Measurements from ENCODE around the gene MT1E. TPM values are rescaled to one million over a fixed set of nuclear protein-coding genes. Genes with fewer than 3 reads are reported as not detected.

MT1E gene
- total and polyA plus RNA-seq, 2 of the 8 experiments (the other 6 are each of a cell fraction or from before 2014, with no cell fraction given) = 7.9 to 117 TPM

Other genes with a start within 250 kb of the MT1E start
- 20.4 and 21.7 TPM in 2 replicates for gene AMFR, start 200.2 kb upstream of the MT1E start, total RNA-seq (2021; fragmentation: NEBNext Ultra II Directional; extraction: Animal tissue kit (Norgen Biotek cat#: 25700))
- gene AMFR, start 200.2 kb upstream of the MT1E start, polyA plus RNA-seq (2011; rRNA removed) = 18.6 and 30.0 TPM in 2 replicates
- 263 and 277 TPM in 2 replicates for gene NUDT21, start 174.4 kb upstream of the MT1E start, total RNA-seq (2021; fragmentation: NEBNext Ultra II Directional; extraction: Animal tissue kit (Norgen Biotek cat#: 25700))
- 78.1 and 95.2 TPM in 2 replicates for gene NUDT21, start 174.4 kb upstream of the MT1E start, polyA plus RNA-seq (2011; rRNA removed)
- 61.4 and 62.4 TPM in 2 replicates for gene OGFOD1, start 174.2 kb upstream of the MT1E start, total RNA-seq (2021; fragmentation: NEBNext Ultra II Directional; extraction: Animal tissue kit (Norgen Biotek cat#: 25700))
- gene OGFOD1, start 174.2 kb upstream of the MT1E start, polyA plus RNA-seq (2011; rRNA removed) = 21.1 and 24.6 TPM in 2 replicates
- gene BBS2, start 105.8 kb upstream of the MT1E start, total RNA-seq (2021; fragmentation: NEBNext Ultra II Directional; extraction: Animal tissue kit (Norgen Biotek cat#: 25700)) = 11.6 and 12.3 TPM in 2 replicates
- gene BBS2, start 105.8 kb upstream of the MT1E start, polyA plus RNA-seq (2011; rRNA removed) = 12.0 and 15.1 TPM in 2 replicates
- gene MT4, start 60.7 kb upstream of the MT1E start, total RNA-seq (2021; fragmentation: NEBNext Ultra II Directional; extraction: Animal tissue kit (Norgen Biotek cat#: 25700)) = not detected in 2 replicates
- not detected in 2 replicates for gene MT4, start 60.7 kb upstream of the MT1E start, polyA plus RNA-seq (2011; rRNA removed)
- not detected in 2 replicates for gene MT3, start 36.3 kb upstream of the MT1E start, total RNA-seq (2021; fragmentation: NEBNext Ultra II Directional; extraction: Animal tissue kit (Norgen Biotek cat#: 25700))
- gene MT3, start 36.3 kb upstream of the MT1E start, polyA plus RNA-seq (2011; rRNA removed) = 0.17 TPM in 1 of 2 replicates, not detected in the other
- gene MT2A, start 17.2 kb upstream of the MT1E start, total RNA-seq (2021; fragmentation: NEBNext Ultra II Directional; extraction: Animal tissue kit (Norgen Biotek cat#: 25700)) = 9.2 and 9.5 TPM in 2 replicates
- 23.2 and 30.1 TPM in 2 replicates for gene MT2A, start 17.2 kb upstream of the MT1E start, polyA plus RNA-seq (2011; rRNA removed)
- gene MT1M, start 6.9 kb downstream of the MT1E start, total RNA-seq (2021; fragmentation: NEBNext Ultra II Directional; extraction: Animal tissue kit (Norgen Biotek cat#: 25700)) = not detected in 2 replicates
- 1.7 and 2.1 TPM in 2 replicates for gene MT1M, start 6.9 kb downstream of the MT1E start, polyA plus RNA-seq (2011; rRNA removed)
- gene MT1A, start 12.9 kb downstream of the MT1E start, total RNA-seq (2021; fragmentation: NEBNext Ultra II Directional; extraction: Animal tissue kit (Norgen Biotek cat#: 25700)) = not detected in 2 replicates
- not detected in 2 replicates for gene MT1A, start 12.9 kb downstream of the MT1E start, polyA plus RNA-seq (2011; rRNA removed)
- not detected in 2 replicates for gene MT1B, start 26.1 kb downstream of the MT1E start, total RNA-seq (2021; fragmentation: NEBNext Ultra II Directional; extraction: Animal tissue kit (Norgen Biotek cat#: 25700))
- gene MT1B, start 26.1 kb downstream of the MT1E start, polyA plus RNA-seq (2011; rRNA removed) = not detected in 2 replicates
- 5.2 and 5.9 TPM in 2 replicates for gene MT1F, start 32.2 kb downstream of the MT1E start, total RNA-seq (2021; fragmentation: NEBNext Ultra II Directional; extraction: Animal tissue kit (Norgen Biotek cat#: 25700))
- 20.8 and 28.2 TPM in 2 replicates for gene MT1F, start 32.2 kb downstream of the MT1E start, polyA plus RNA-seq (2011; rRNA removed)
- 17.7 and 19.7 TPM in 2 replicates for gene MT1G, start 42.3 kb downstream of the MT1E start, total RNA-seq (2021; fragmentation: NEBNext Ultra II Directional; extraction: Animal tissue kit (Norgen Biotek cat#: 25700))
- 515 and 909 TPM in 2 replicates for gene MT1G, start 42.3 kb downstream of the MT1E start, polyA plus RNA-seq (2011; rRNA removed)
- 11.9 and 12.6 TPM in 2 replicates for gene MT1H, start 44.0 kb downstream of the MT1E start, total RNA-seq (2021; fragmentation: NEBNext Ultra II Directional; extraction: Animal tissue kit (Norgen Biotek cat#: 25700))
- gene MT1H, start 44.0 kb downstream of the MT1E start, polyA plus RNA-seq (2011; rRNA removed) = 95.7 and 127 TPM in 2 replicates
- 52.4 and 64.5 TPM in 2 replicates for gene MT1X, start 56.7 kb downstream of the MT1E start, total RNA-seq (2021; fragmentation: NEBNext Ultra II Directional; extraction: Animal tissue kit (Norgen Biotek cat#: 25700))
- 1,060 and 1,247 TPM in 2 replicates for gene MT1X, start 56.7 kb downstream of the MT1E start, polyA plus RNA-seq (2011; rRNA removed)
- 180 and 201 TPM in 2 replicates for gene NUP93, start 104.3 kb downstream of the MT1E start, total RNA-seq (2021; fragmentation: NEBNext Ultra II Directional; extraction: Animal tissue kit (Norgen Biotek cat#: 25700))
- gene NUP93, start 104.3 kb downstream of the MT1E start, polyA plus RNA-seq (2011; rRNA removed) = 147 and 162 TPM in 2 replicates
- not detected in 2 replicates for gene SLC12A3, start 239.4 kb downstream of the MT1E start, total RNA-seq (2021; fragmentation: NEBNext Ultra II Directional; extraction: Animal tissue kit (Norgen Biotek cat#: 25700))
- gene SLC12A3, start 239.4 kb downstream of the MT1E start, polyA plus RNA-seq (2011; rRNA removed) = 0.03 TPM in 1 of 2 replicates, not detected in the other